HG03095 (cell line): Measurements from ENCODE around the gene COL9A1.
"Not testable (repeated sequence)": the region's sequence is repeated elsewhere in the genome, so short reads cannot be mapped to it uniquely, and the experiment has no call there.

Source experiments
- ATAC-seq: cut with Tn5 transposase; IDR thresholded peaks from one replicate; pipeline ENCODE4 v1.9.1; 2021; ENCODE audit warnings: moderate library complexity; ENCODE audit not compliant: unreplicated experiment

The COL9A1 gene

GRCh38 chr6:70303034-70303525, at the start of gene COL9A1:
Gene COL9A1, minus strand, starts transcription at chr6:70303084. Its CDS starts 160 bp downstream, at chr6:70302924.
- no peak for ATAC-seq

- ATAC-seq = no peak
Measured at GRCh38 chr6:70351461-70351860, 48.6 kb upstream of the COL9A1 start.

- ATAC-seq = no peak
Measured at GRCh38 chr6:70345619-70346018, 42.7 kb upstream of the COL9A1 start.

GRCh38 chr6:70343313-70343712, 40.4 kb upstream of the COL9A1 start:
- ATAC-seq = no peak

- ATAC-seq = not testable (repeated sequence)
Measured at GRCh38 chr6:70339810-70340209, 36.9 kb upstream of the COL9A1 start.

DNA sequence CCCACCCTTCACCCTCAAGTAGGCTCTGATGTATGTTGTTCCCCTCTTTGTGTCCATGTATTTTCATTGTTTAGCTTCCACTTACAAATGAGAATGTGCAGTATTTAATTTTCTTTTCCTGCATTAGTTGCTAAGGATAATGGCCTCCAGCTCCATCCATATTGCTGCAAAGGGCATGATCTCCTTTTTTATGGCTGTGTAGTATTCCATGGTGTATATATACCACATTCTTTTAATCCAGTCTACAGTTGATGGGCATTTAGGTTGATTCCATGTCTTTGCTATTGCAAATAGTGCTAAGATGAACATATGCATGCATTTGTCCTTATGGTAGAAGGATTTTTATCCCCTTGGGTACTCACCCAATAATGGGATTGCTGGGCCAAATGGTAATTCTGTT, 35.9 kb upstream of the COL9A1 start:
- no peak for ATAC-seq

DNA sequence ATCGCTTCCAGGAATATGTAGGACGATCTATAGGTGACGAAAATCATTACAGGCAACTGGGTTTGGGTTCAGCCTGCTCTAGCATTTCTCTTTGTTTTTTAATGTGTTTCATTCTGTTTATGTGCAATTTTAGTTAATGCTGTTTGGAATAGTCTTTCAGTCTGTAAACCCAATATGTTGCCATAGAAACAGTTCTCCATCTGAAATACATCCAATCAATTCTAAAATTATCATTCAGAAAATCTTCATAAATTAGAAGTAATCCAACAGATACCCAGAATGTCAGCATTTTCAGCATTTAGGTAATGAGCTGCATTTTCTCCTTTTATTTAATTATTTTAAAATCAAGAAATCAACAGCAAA, 34.8 kb upstream of the COL9A1 start:
- ATAC-seq = no peak

DNA sequence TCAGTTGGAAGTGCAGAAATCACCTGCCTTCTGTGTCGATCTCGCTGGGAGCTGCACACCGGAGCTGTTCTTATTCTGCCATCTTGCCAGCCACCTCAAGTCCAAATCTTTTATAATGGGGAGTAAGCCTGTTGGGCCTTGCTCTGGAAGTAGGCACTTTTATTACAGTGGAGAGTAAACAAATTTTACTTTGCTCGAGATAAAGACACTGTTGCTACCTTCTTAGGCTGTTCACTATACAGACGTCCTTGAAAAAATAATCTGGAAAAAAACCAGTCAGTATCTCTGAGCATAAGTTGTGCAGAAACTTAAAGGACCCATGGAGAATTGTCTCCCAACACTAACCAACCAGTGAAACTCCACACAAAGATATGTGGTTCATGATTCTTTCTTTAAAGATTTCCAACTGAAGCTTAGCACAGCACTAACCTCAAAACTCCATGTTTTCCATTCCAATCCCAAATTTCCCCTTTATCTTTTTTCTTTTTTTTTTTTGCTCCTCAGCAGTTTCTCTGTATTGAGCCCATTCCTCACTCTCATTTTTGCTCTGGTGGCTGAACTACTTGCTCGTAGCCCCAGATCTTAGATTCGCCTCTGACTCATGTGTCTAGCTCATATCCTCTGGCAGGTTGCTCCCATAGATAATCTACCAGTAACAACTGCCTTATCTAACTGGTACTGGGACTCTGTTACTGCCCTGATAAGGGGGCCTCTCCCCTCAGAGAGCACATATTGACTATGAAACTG, 34.3 kb upstream of the COL9A1 start:
- no peak for ATAC-seq

DNA sequence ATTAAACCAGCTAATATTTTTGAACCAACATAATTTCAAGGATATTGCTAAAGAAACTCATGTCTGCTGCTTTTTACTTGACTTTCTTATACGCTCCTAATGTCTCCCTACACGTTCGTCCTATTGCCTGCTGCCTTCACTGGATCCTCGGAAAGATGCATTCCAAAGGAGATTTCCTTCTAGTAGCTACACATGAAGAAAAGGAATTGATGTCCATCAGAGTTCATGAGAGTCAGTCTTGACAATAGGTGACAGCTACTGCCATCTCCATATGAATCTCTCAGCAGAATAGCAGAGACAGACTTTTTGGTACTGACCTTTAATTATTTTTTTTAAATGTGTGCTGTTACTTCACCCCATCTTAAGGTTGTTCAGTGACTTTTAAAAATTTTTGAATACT, 24.2 kb upstream of the COL9A1 start:
- ATAC-seq = no peak

- ATAC-seq = no peak
Measured at GRCh38 chr6:70325009-70325408, 22.1 kb upstream of the COL9A1 start.

- not testable (repeated sequence) for ATAC-seq
Measured at GRCh38 chr6:70317799-70318198, 14.9 kb upstream of the COL9A1 start.

GRCh38 chr6:70315079-70315751, 12.3 kb upstream of the COL9A1 start:
- peak; percentile 77 for ATAC-seq

GRCh38 chr6:70314296-70314695, 11.4 kb upstream of the COL9A1 start:
- no peak for ATAC-seq

GRCh38 chr6:70312165-70312745, 9.4 kb upstream of the COL9A1 start:
- ATAC-seq = no peak

DNA sequence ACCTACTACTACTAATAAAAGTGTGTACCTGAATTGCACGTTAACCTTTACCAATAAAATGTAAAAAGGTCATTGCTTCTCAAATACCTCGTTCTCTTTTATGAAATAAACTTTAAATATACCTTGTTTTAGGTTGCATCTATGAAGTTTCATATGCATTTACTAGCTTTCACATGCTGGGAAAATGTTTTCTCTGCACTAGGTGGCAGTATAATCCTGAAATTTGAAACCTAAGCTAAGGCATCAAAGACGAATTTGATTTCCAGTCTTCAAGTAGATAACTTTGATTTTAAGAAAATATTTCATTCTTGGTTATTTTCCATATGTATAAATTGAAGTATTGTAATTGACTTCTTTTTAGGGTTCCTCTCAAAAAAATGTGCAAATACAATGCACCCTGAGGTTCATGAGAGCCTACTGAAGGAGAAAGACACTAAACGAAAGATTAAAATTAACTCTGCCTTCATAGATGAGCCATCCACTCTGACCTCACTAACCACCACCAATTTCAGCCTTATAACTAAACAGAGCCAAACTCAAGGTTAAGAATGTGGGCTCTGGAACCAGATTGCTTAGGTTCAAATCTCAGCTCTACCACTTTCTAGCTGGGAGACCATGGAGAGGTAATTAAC, 7.3 kb upstream of the COL9A1 start:
- ATAC-seq = no peak

DNA sequence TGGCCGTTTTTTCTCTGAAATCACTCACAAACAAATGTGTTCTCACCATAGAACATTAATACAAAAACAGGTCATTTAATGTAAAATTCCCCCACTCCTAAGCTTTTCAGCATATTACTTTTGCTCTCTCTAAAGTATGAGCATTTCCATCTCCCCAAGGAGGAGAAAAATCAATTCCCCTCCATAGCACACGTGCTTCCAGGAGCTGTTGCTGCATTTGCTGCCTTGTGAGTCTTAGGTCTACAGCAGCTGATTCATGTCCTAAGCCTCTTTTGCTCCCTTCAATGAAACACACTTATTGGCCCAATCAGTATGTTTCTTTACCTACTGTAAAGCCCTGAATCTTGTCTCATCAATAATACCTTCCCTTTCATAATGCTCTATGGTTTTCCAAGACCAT, 6.4 kb upstream of the COL9A1 start:
- no peak for ATAC-seq

DNA sequence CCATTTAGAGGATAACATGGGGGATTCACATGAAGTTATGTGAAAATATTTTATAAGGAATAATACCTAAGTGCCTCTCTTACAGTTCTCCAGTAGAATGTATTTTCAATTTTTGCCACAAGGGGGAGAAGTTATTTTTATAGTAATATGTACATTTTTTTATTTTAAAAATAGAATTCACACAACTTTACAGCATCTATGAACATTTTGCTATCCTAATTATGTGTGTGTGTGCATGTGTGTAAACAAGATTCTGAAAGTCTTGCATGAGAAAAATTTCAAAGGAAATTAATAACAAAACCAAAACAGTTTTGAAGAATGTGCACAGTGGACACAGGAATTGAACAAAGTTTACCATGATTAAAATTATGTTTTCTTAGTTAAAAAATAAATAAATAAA, 5.3 kb upstream of the COL9A1 start:
- not testable (repeated sequence) for ATAC-seq

DNA sequence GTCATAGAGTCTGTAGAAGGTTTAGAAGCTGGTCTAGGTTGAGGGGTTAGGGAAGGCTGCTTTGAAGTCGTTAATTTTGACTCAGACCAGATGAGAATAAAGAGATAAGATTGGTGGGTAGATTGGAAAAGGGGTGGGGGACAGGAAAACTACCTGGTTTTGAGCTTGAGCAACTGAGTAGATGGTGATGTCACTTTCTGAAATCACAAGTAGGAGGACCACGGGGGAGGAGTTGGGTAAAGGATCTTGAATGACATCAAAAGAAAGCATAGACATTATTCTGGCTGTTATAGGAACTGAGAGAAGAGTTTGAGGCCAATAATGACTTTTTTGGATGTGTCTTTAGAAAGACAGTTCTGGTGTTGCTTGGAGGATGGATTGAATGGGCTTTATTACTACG, 4.1 kb upstream of the COL9A1 start:
- no peak for ATAC-seq

GRCh38 chr6:70304616-70305015, 1.7 kb upstream of the COL9A1 start:
- ATAC-seq = no peak

DNA sequence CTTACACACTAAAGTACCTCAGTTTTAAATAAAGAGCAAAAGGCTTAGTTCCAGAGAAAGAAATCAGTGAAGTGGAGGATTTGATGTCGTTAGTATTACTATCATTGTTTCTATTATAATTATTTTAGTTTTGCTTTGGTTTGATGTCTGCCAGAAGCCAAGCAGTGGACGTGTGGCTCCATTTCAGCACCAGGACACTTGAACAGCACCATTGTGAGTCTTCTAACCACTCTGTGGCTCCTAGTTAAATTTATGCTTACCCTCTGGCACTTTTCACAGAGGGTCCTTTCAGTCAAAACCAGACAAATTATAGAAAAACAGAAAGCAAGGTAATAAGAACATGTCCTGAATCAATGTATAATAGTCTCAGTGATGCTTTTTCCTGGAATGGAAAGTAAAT, 3.4 kb downstream of the COL9A1 start:
- ATAC-seq = no peak

DNA sequence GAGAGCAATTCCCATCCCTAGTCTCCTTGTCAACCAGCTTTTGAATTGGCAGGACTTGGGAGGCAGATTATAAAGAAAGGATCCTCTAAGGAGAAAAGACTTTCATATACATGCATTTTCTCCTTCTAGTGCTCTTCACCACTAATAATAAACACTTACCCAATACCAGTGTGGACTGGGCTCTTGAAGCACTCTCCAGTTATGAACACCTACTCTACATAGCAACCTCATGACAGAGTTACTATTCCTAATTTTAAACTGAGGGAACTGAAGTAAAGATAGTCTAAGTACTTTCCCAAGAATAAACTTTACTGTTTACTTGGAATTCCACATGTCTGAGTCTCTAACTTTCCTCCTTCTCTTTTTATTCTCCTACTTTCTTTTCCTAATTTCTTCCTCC, 4.8 kb downstream of the COL9A1 start:
- no peak for ATAC-seq

DNA sequence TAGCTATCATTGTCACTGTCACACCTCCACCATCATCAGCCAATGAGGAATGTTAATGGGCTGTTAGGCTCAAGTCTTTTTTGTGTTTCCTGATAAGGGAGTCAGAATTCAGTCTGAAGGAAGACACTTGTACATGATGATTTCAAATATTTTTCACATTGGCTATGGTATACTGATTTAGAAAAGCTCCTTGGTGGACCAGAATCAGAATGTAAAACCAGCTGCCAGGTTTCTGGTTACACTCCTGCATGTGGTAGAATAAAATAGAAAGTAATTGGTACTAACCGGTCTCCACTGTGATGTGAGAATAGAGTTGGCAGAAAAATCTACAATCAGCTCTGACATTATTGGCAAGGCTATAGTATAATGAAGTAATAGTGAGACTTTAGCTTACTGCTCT, 10.7 kb downstream of the COL9A1 start:
- ATAC-seq = no peak
